Fibroblast of villous mesenchyme (primary cell): ENCODE results near the gene VAT1L. TPM values are rescaled to one million over a fixed set of nuclear protein-coding genes. Genes with fewer than 3 reads are reported as not detected.

Experiments
- DNase-seq: peaks from one replicate; pipeline ENCODE4 v3.0.0-alpha.2; 2010; ENCODE audit warnings: low read depth
- H3K4me3 ChIP-seq: 2 replicates; pipeline ENCODE4 v1.5.1; 2011; ENCODE audit warnings: low read depth, mild to moderate bottlenecking, low read length
- total RNA-seq: library from RNA; depleted of rRNA; stranded (reverse); fragments of >200 nt; gene quantifications from 2 replicates; pipeline ENCODE4 v1.2.3, GENCODE V29; 2012
- TF ChIP-seq, protein P1 (sequence below): IDR thresholded peaks from 2 replicates; pipeline ENCODE4 v1.5.1; 2012; ENCODE audit warnings: low read depth, mild to moderate bottlenecking, low read length; ENCODE audit not compliant: insufficient read depth

The VAT1L gene, protein sequence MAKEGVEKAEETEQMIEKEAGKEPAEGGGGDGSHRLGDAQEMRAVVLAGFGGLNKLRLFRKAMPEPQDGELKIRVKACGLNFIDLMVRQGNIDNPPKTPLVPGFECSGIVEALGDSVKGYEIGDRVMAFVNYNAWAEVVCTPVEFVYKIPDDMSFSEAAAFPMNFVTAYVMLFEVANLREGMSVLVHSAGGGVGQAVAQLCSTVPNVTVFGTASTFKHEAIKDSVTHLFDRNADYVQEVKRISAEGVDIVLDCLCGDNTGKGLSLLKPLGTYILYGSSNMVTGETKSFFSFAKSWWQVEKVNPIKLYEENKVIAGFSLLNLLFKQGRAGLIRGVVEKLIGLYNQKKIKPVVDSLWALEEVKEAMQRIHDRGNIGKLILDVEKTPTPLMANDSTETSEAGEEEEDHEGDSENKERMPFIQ
- total RNA-seq: 37.6 and 59.3 TPM in 2 replicates

DNA sequence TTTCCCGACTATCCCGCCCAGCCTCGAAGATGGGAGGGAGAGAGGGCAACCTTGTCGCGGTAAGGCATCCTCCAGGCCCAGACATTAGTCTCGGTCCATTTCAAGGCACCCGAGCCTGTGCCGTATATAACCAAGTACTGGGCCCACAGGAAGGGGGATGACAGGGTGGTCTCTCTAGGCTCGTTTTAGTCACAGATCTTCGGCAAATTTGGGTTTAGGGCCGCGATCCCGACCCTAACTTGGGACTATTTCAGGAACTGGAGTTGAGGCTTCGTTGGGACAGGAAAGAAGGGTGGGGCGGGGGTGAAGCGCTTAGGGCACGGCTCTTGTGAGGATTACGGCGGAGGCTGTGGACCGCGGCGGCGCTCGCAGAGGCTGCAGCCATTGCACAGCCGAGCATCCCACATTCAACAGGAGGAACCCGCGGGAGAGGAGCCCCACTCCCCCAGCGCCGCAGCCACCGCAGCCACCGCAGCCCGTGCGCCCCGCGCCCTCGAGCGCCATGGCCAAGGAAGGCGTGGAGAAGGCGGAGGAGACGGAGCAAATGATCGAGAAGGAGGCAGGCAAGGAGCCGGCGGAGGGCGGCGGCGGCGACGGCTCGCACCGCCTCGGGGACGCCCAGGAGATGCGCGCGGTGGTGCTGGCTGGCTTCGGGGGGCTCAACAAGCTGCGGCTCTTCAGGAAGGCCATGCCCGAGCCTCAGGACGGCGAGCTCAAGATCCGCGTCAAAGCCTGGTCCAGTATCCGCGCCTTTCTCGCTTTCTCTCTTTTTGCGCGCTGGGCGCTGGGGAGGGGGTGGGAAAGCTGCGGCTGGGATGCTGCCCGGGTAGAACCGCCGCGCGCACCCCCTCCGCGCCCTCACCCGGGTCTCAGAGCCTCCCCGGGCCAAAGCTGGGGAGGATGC is at the start of gene VAT1L:
Gene VAT1L, plus strand, starts transcription at position 384 of the 904 bp plus-strand sequence. Its CDS starts 119 bp downstream, at position 503.
- TF ChIP-seq, protein P1, sequence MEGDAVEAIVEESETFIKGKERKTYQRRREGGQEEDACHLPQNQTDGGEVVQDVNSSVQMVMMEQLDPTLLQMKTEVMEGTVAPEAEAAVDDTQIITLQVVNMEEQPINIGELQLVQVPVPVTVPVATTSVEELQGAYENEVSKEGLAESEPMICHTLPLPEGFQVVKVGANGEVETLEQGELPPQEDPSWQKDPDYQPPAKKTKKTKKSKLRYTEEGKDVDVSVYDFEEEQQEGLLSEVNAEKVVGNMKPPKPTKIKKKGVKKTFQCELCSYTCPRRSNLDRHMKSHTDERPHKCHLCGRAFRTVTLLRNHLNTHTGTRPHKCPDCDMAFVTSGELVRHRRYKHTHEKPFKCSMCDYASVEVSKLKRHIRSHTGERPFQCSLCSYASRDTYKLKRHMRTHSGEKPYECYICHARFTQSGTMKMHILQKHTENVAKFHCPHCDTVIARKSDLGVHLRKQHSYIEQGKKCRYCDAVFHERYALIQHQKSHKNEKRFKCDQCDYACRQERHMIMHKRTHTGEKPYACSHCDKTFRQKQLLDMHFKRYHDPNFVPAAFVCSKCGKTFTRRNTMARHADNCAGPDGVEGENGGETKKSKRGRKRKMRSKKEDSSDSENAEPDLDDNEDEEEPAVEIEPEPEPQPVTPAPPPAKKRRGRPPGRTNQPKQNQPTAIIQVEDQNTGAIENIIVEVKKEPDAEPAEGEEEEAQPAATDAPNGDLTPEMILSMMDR: no peak
- DNase-seq: peak; percentile 71
- peak within 1 kb of the TSS; percentile 91 for H3K4me3 ChIP-seq

DNA sequence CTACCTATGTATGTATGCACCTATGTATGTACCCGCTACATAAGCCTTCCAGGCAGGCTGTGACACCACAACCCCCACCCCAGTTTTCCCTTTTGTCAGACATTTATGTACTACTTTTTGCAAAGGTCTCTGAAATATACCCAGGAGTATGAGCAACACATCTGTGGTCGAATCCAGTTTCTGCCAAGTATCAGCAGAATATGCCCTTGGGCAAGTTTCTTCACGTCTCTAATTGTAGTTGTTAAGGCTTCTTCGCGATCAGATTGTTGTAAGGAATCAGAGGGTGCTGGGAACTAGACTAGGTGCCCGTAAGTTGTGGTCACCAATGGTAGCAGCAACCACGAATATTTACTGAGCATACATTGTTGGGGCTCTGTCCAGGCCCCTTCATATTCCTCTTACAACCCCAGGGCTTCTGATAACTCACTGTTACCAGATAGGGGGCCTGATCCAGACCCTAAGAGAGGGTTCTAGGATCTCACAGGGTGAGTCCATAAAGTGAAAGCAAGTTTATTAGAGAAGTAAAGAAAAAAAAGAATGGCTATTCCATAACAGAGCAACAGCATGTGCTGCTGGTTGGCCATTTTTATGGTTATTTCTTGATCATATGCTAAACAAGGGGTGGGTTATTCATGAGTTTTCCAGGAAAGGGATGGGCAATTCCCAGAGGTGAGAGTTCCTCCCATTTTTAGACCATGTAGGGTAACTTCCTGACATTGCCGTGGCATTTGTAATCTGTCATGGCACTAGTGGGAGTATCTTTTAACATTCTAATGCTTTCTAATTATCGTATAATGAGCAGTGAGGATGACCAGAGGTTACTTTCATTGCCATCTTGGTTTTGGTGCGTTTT is 49.4 kb upstream of the VAT1L start:
- no peak overlapping the region for H3K4me3 ChIP-seq
- TF ChIP-seq, protein P1: no peak
- DNase-seq: no peak

DNA sequence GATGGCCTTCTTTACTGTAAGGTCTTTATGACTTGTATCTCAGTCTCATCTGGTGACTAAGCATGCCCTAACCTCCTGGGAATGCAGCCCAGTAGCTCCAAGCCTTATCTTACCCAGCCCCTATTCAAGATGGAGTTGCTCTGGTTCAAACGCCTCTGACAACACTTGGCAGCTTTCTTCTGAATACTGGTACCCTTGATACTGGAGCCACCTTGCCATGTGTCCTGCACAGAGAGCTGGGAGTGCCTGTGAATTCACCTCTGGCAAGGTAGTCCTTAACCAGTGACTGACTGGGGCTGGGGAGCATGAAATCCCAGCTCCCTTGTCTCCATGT is 48.8 kb upstream of the VAT1L start:
- TF ChIP-seq, protein P1: no peak
- DNase-seq: no peak
- no peak overlapping the region for H3K4me3 ChIP-seq

DNA sequence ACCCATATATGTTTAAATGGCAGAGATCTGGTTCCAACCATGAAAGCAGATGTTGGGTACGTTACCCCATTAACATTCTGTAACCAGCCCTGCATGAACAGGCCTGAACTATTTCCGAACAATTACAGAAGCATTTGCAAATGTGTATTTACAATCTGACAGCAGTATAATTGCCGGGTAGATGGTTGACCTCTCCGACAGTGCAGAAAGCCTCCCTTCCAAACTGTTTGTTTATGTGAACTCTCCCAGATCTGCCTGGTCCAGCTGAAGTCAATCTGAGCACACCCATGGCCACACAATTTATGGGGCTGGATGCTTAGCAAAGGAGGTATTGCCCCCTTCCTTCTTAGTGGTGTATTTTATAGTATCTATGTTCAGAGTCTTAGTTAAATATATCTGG is 44.2 kb upstream of the VAT1L start:
- TF ChIP-seq, protein P1: no peak
- peak; percentile 79 for DNase-seq
- no peak overlapping the region for H3K4me3 ChIP-seq

DNA sequence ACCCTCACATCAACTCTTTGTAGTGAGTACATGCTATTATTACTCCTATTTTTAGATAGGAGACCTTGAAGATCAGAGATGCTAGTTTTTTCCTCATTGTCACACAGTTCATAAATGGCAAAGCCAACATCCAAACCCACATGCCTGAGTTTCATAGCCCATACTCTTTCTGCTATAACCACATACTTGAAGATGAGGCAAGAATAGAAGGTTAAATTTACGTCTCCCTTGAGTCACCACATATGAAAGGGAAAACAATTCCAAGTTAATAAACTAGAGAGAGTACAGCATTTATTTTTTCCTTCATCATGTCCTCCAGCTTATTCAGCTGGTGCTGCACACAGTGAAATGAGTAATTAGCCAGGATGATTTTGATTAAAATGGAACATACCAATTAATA is 42.4 kb upstream of the VAT1L start:
- peak; percentile 56 for DNase-seq
- TF ChIP-seq, protein P1: no peak

DNA sequence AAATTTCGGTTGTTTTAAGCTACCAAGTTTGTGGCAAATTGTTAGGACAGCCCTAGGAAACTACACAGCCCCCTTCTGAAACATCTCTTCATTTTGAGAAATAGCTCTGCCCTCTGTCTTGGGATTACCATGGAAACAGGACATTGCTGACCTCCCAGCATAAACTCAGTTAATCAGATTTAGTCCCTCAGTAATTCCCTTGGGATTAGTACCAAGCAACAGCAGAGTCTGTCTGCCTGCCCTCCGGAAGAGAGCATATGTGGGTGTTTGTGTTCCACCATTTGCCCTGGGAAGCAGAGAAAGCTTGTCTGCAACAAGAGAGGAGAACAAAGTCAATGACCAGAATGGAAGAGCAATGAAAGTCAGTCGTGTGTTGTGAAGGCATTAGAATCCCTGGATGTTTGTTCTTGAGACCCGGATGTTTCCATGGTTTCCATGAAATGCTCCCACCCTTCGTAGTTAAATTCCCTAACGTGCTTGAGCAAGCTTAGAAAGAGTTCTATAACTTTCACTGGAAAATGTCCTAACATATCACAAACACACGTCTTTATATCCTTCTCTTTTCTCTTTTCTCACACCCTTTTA is 39.9 kb upstream of the VAT1L start:
- DNase-seq: peak; percentile 62
- TF ChIP-seq, protein P1: no peak
- no peak overlapping the region for H3K4me3 ChIP-seq

More for the DNA sequence above, 42.4 kb upstream of the VAT1L start:
- no peak overlapping the region for H3K4me3 ChIP-seq
